NB4 (cell line): ENCODE data around the gene CCNG1.
"Not testable (repeated sequence)": the region's sequence is repeated elsewhere in the genome, so short reads cannot be mapped to it uniquely, and the experiment has no call there.

Experiments
- DNase-seq: peaks from one replicate; pipeline ENCODE4 v3.0.0; 2010; ENCODE audit warnings: low read depth
- H3K4me3 ChIP-seq: one replicate; pipeline ENCODE4 v1.5.1; 2011; ENCODE audit warnings: mild to moderate bottlenecking, low read depth, low read length, moderate library complexity
- MYC ChIP-seq: IDR thresholded peaks from 2 replicates; pipeline ENCODE4 v1.6.1; 2011; ENCODE audit warnings: low read depth, low read length
- POLR2A ChIP-seq: IDR thresholded peaks from 2 replicates; pipeline ENCODE4 v1.6.1; 2011; ENCODE audit warnings: mild to moderate bottlenecking; ENCODE audit not compliant: insufficient read length; ENCODE audit errors: extremely low read depth
- TF ChIP-seq, protein P1 (sequence below): IDR thresholded peaks from 2 replicates; pipeline ENCODE4 v1.6.1; 2011; ENCODE audit warnings: low read depth, low read length
- TF ChIP-seq, protein P2 (sequence below): IDR thresholded peaks from one replicate; pipeline ENCODE4 v1.5.1; 2012; ENCODE audit warnings: low read depth, low read length

The CCNG1 gene, protein sequence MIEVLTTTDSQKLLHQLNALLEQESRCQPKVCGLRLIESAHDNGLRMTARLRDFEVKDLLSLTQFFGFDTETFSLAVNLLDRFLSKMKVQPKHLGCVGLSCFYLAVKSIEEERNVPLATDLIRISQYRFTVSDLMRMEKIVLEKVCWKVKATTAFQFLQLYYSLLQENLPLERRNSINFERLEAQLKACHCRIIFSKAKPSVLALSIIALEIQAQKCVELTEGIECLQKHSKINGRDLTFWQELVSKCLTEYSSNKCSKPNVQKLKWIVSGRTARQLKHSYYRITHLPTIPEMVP

DNA sequence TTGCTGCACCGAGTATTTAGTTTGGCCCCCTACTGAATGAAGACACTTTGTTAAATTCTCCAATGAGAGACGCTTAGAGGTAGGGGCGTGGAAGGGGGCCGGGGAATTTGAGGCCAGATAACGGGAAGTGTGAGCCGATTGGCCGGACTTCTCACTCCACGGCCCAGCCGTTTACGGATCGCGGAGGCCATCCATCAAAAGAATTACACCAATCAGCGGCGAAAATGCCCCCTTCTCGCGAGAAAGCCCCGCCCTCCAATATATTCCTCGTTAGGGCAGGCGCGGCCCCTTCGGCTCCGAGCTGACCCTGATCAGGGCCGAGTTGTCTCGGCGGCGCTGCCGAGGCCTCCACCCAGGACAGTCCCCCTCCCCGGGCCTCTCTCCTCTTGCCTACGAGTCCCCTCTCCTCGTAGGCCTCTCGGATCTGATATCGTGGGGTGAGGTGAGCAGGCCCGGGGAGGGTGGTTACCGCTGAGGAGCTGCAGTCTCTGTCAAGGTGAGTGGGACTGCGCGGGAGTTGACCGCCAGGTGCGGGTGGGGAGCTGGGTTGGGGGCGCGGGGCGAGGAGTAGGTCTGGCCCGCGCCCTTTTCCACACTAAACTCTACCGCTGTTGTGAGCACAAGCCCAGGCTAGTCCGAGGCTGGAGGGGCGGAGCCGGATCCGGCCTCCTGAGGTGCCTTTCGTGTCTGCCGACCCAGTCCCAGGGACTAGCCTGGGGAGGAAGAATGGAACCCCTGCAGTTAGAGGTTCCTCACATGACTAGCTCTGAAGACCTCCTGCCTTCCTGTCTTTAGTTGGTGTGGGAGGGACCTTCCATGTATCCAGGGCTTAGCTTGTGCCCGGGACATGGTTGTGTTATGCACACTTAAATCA is at the start of gene CCNG1:
CCNG1 (plus strand) TSS at position 287 of the 874 bp plus-strand sequence. CDS start 1,662 bp downstream, outside the sequence.
- TF ChIP-seq, protein P1, sequence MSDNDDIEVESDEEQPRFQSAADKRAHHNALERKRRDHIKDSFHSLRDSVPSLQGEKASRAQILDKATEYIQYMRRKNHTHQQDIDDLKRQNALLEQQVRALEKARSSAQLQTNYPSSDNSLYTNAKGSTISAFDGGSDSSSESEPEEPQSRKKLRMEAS = peak; percentile 17; the same call in 1 of the 2 replicates
- TF ChIP-seq POLR2A (peak; percentile 91), MYC (no peak; the same call in 1 of the 2 replicates)
- TF ChIP-seq, protein P2, sequence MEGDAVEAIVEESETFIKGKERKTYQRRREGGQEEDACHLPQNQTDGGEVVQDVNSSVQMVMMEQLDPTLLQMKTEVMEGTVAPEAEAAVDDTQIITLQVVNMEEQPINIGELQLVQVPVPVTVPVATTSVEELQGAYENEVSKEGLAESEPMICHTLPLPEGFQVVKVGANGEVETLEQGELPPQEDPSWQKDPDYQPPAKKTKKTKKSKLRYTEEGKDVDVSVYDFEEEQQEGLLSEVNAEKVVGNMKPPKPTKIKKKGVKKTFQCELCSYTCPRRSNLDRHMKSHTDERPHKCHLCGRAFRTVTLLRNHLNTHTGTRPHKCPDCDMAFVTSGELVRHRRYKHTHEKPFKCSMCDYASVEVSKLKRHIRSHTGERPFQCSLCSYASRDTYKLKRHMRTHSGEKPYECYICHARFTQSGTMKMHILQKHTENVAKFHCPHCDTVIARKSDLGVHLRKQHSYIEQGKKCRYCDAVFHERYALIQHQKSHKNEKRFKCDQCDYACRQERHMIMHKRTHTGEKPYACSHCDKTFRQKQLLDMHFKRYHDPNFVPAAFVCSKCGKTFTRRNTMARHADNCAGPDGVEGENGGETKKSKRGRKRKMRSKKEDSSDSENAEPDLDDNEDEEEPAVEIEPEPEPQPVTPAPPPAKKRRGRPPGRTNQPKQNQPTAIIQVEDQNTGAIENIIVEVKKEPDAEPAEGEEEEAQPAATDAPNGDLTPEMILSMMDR = no peak
- peak; percentile 97 for DNase-seq

DNA sequence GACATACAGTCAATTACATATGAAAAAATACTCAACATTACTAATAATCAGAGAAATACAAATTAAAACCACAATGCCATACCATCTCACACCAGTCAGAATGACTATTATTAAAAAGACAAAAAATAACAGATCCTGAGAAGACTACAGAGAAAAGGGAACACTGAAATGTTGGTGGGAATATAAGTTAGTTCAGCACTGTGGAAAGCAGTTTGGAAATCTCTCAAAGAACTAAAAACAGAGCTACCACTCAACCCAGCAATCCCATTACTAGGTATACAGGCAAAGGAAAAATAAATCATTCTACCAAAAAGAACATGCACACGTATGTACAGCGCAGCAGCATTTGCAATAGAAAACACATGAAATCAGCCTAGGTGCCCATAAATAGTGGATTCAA is 41.6 kb upstream of the CCNG1 start:
- no peak overlapping the region for H3K4me3 ChIP-seq
- no peak for DNase-seq
- TF ChIP-seq, protein P1 = no peak
- TF ChIP-seq, protein P2 = no peak
- TF ChIP-seq MYC (no peak), POLR2A (no peak)

More for the DNA sequence above, at the start of gene CCNG1:
- H3K4me3 ChIP-seq = peak within 1 kb of the TSS; percentile 85

DNA sequence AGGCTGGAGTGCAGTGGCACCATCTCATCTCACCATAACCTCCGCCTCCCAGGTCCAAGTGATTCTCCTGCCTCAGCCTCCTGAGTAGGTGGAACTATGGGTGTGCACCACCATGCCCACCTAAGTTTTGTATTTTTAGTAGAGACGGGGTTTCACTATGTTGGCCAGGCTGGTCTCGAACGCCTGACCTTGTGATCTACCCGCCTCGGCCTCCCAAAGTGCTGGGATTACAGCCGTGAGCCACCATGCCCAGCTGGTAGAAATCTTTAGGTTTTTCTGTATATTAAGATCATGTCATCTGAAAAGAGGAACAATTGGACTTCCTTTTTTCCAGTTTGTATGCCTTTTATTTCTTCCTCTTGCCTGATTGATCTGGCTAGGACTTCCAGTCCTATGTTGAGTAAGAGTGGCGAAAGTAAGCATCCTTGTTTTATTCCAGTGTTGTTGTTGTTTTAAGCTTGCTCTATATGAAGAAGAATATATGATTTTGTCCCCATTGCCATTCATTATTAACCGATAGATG is 40.5 kb upstream of the CCNG1 start:
- H3K4me3 ChIP-seq = not testable (repeated sequence)
- peak; percentile 30 for DNase-seq

DNA sequence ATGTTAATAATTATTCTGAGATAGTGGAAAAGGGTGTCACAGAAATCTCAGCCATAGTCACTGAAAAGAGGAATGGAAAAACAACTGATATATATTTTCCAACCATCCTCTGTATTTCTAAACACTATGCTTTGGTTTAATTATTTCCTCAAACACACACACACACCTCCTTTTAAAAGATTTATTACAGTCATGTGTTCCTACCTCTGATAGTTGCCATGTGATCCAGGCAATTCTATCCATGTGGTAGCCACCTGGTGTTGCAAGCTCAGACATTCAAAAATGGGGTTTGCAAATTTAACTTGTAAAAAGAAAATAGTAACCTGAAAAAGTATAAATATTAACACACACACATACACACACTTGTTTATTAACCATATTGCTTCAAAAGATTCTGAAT is 40.0 kb upstream of the CCNG1 start:
- TF ChIP-seq MYC (no peak), POLR2A (no peak)
- TF ChIP-seq, protein P1 = no peak
- TF ChIP-seq, protein P2 = no peak
- no peak overlapping the region for H3K4me3 ChIP-seq
- DNase-seq = no peak

DNA sequence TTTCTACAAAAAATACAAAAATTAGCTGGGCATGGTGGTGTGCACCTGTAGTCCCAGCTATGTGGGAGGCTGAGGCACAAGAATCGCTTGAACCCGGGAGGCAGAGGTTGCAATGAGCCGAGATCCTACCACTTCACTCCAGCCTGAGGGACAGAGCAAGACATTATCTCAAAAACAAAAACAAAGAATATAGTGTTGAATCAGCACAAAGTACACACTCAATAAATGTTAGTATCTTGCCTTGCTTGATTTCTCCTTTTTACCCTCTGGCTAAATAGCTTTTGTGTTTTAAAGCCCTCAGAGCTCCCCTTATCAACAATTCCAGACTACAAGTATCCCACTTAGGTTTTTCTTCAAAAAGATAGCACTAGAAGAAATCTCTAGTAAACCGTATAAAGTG is 37.5 kb upstream of the CCNG1 start:
- DNase-seq = no peak
- TF ChIP-seq POLR2A (no peak), MYC (no peak)
- TF ChIP-seq, protein P1 = no peak
- TF ChIP-seq, protein P2 = no peak
- no peak overlapping the region for H3K4me3 ChIP-seq

DNA sequence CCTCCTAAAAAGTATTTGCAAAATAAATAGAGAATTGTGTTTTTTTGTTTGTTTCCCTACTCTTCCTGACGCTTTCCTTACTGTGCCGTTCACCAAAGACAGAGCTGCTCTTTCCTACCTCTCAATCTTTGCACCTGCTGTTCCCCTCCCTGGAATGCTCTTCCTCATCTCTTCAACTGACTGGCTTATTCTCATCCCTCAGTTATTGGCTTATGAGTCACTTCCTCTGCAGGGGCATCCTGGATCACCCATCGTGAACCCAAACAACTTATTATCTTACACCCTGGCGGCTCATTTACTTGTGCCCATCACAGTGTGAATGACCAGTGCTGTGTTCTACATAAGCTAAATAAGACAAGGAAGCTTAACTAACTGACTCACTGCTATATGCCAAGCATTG is 36.1 kb upstream of the CCNG1 start:
- TF ChIP-seq, protein P2 = no peak
- TF ChIP-seq MYC = no peak
- TF ChIP-seq POLR2A = no peak
- TF ChIP-seq, protein P1 = no peak
- peak; percentile 15 for DNase-seq
- H3K4me3 ChIP-seq = no peak overlapping the region
